GM23338 (cell line): ENCODE results near the gene DNASE2. TPM values are rescaled to one million over a fixed set of nuclear protein-coding genes. Genes with fewer than 3 reads are reported as not detected.

Source experiments
- ATAC-seq: fragments of 200-7000 bp; cut with Tn5 transposase; 3 replicates; pipeline ENCODE4 v1.9.1; 2020
- DNase-seq: peaks from one replicate; pipeline ENCODE4 v3.0.0-alpha.2; 2015; ENCODE audit warnings: low spot score
- H2AFZ ChIP-seq: fragments of 200-600 bp; sonication (generic); 2 replicates; pipeline ENCODE4 v1.8.0; 2016; ENCODE audit warnings: antibody characterized with exemption, mild to moderate bottlenecking, moderate library complexity
- H3F3A ChIP-seq: fragments of 200-600 bp; sonication (generic); replicated peaks from 2 replicates; pipeline ENCODE4 v1.8.0; 2017; ENCODE audit warnings: antibody characterized with exemption, mixed run types, low read depth
- H3K27ac ChIP-seq: fragments of 200-600 bp; sonication (generic); 2 replicates; pipeline ENCODE4 v1.6.1; 2016; ENCODE audit warnings: low read depth
- H3K27me3 ChIP-seq: fragments of 200-600 bp; sonication (generic); 2 replicates; pipeline ENCODE4 v1.8.0; 2016; ENCODE audit warnings: mild to moderate bottlenecking, mixed run types, moderate library complexity; ENCODE audit not compliant: insufficient read depth
- H3K36me3 ChIP-seq: fragments of 200-600 bp; sonication (generic); 2 replicates; pipeline ENCODE4 v1.8.0; 2016; ENCODE audit warnings: mild to moderate bottlenecking; ENCODE audit not compliant: insufficient read depth
- H3K4me1 ChIP-seq: fragments of 200-600 bp; sonication (generic); 2 replicates; pipeline ENCODE4 v1.8.0; 2016; ENCODE audit warnings: mild to moderate bottlenecking, moderate library complexity; ENCODE audit not compliant: insufficient read depth
- H3K4me2 ChIP-seq: fragments of 200-600 bp; sonication (generic); 2 replicates; pipeline ENCODE4 v1.7.1; 2017; ENCODE audit warnings: mixed run types
- H3K4me3 ChIP-seq: fragments of 200-600 bp; sonication (generic); 2 replicates; pipeline ENCODE4 v1.6.1; 2016; ENCODE audit warnings: mixed run types
- H3K79me2 ChIP-seq: fragments of 200-600 bp; sonication (generic); replicated peaks from 2 replicates; pipeline ENCODE4 v1.8.0; 2017; ENCODE audit warnings: mild to moderate bottlenecking; ENCODE audit not compliant: insufficient read depth
- H3K9me2 ChIP-seq: fragments of 200-600 bp; sonication (generic); 2 replicates; pipeline ENCODE4 v1.8.0; 2017; ENCODE audit not compliant: insufficient read depth
- H4K20me1 ChIP-seq: fragments of 200-600 bp; sonication (generic); replicated peaks from 2 replicates; pipeline ENCODE4 v1.8.0; 2017; ENCODE audit warnings: mild to moderate bottlenecking; ENCODE audit not compliant: insufficient read depth
- H3K27ac Mint-ChIP-seq: 2 replicates; pipeline ENCODE4 v1.8.0; 2020; ENCODE audit warnings: inconsistent platforms, mild to moderate bottlenecking, moderate library complexity, mixed read lengths
- H3K27me3 Mint-ChIP-seq: 3 replicates; pipeline ENCODE4 v1.8.0; 2022; ENCODE audit warnings: low read depth, mild to moderate bottlenecking, moderate library complexity, mixed read lengths, inconsistent platforms; ENCODE audit not compliant: insufficient read depth, poor library complexity
- H3K36me3 Mint-ChIP-seq: 3 replicates; pipeline ENCODE4 v1.8.0; 2021; ENCODE audit warnings: low read depth, mild to moderate bottlenecking, inconsistent platforms, moderate library complexity, mixed read lengths
- H3K4me1 Mint-ChIP-seq: 3 replicates; pipeline ENCODE4 v1.8.0; 2020; ENCODE audit warnings: mild to moderate bottlenecking, inconsistent platforms, mixed read lengths
- H3K4me3 Mint-ChIP-seq: 3 replicates; pipeline ENCODE4 v1.8.0; 2021; ENCODE audit warnings: moderate library complexity, mild to moderate bottlenecking, inconsistent platforms, mixed read lengths
- H3K9me3 Mint-ChIP-seq: 3 replicates; pipeline ENCODE4 v1.8.0; 2020; ENCODE audit warnings: moderate library complexity, mild to moderate bottlenecking, inconsistent platforms, mixed read lengths
- CREB1 ChIP-seq: fragments of 250-450 bp; sonication (Bioruptor Pico); IDR thresholded peaks from 2 replicates; pipeline ENCODE4 v1.5.0; 2020; ENCODE audit warnings: low read depth, mild to moderate bottlenecking, moderate library complexity
- EZH2 ChIP-seq: fragments of 200-600 bp; sonication (generic); IDR thresholded peaks from one replicate; pipeline ENCODE4 v1.8.0; 2017; ENCODE audit warnings: antibody characterized with exemption, mild to moderate bottlenecking, low read depth; ENCODE audit not compliant: unreplicated experiment
- EZH2phosphoT487 ChIP-seq: fragments of 200-600 bp; sonication (generic); IDR thresholded peaks from one replicate; pipeline ENCODE4 v1.8.1; 2018; ENCODE audit warnings: antibody characterized with exemption; ENCODE audit not compliant: unreplicated experiment
- JUNB ChIP-seq: IDR thresholded peaks from one replicate; pipeline ENCODE4 v1.6.1; 2016; ENCODE audit warnings: antibody characterized with exemption; ENCODE audit not compliant: unreplicated experiment
- NANOG ChIP-seq: IDR thresholded peaks from 2 replicates; pipeline ENCODE4 v1.6.1; 2016; ENCODE audit warnings: antibody characterized with exemption, borderline replicate concordance
- POLR2AphosphoS5 ChIP-seq: IDR thresholded peaks from 2 replicates; pipeline ENCODE4 v1.6.1; 2016; ENCODE audit warnings: antibody characterized with exemption, low read depth
- STAT1 ChIP-seq: IDR thresholded peaks from one replicate; pipeline ENCODE4 v1.6.1; 2016; ENCODE audit warnings: antibody characterized with exemption; ENCODE audit not compliant: unreplicated experiment
- ZNF114 ChIP-seq: fragments of 250-450 bp; sonication (Bioruptor Pico); IDR thresholded peaks from 2 replicates; pipeline ENCODE4 v1.5.0; 2020; ENCODE audit warnings: mild to moderate bottlenecking, moderate library complexity
- ZNF331 ChIP-seq: fragments of 250-450 bp; sonication (Bioruptor Pico); IDR thresholded peaks from 2 replicates; pipeline ENCODE4 v1.5.0; 2020; ENCODE audit warnings: low read depth, mild to moderate bottlenecking, moderate library complexity
- polyA plus RNA-seq: library from polyadenylated mRNA; unstranded; fragments of >200 nt; fragmentation: Nextera tagmentation; extraction: Ambion mirVana; gene quantifications from 2 replicates; pipeline ENCODE4 v1.2.1, GENCODE V29; 2016
- total RNA-seq: library from RNA; depleted of rRNA; stranded (reverse); fragments of >200 nt; shearing (Covaris generic); gene quantifications from 2 replicates; pipeline ENCODE4 v1.2.3, GENCODE V29; 2014
- TF ChIP-seq, protein P1 (sequence below), 2 experiments: fragments of 200-600 bp in 1 of 2; sonication (generic) in 1 of 2; conservative IDR thresholded peaks; 2 replicates each; pipeline versions ENCODE4 v1.5.1 to v1.6.1; 2016 to 2017; ENCODE audit warnings: antibody characterized with exemption in 2 of 2, low read depth in 2 of 2, mild to moderate bottlenecking in 2 of 2, moderate library complexity in 1 of 2
- TF ChIP-seq, protein P2 (sequence below): IDR thresholded peaks from 2 replicates; pipeline ENCODE4 v1.6.1; 2016; ENCODE audit warnings: antibody characterized with exemption
- TF ChIP-seq, protein P3 (sequence below): fragments of 250-450 bp; sonication (Bioruptor Pico); IDR thresholded peaks from 2 replicates; pipeline ENCODE4 v1.5.0; 2020; ENCODE audit warnings: mild to moderate bottlenecking, moderate library complexity
- TF ChIP-seq, protein P4 (sequence below): IDR thresholded peaks from one replicate; pipeline ENCODE4 v1.6.1; 2018; ENCODE audit warnings: antibody characterized with exemption; ENCODE audit not compliant: unreplicated experiment

DNASE2 gene
- total and polyA plus RNA-seq, 2 experiments from 2014 or later: 17.4 to 35.0 TPM

DNA sequence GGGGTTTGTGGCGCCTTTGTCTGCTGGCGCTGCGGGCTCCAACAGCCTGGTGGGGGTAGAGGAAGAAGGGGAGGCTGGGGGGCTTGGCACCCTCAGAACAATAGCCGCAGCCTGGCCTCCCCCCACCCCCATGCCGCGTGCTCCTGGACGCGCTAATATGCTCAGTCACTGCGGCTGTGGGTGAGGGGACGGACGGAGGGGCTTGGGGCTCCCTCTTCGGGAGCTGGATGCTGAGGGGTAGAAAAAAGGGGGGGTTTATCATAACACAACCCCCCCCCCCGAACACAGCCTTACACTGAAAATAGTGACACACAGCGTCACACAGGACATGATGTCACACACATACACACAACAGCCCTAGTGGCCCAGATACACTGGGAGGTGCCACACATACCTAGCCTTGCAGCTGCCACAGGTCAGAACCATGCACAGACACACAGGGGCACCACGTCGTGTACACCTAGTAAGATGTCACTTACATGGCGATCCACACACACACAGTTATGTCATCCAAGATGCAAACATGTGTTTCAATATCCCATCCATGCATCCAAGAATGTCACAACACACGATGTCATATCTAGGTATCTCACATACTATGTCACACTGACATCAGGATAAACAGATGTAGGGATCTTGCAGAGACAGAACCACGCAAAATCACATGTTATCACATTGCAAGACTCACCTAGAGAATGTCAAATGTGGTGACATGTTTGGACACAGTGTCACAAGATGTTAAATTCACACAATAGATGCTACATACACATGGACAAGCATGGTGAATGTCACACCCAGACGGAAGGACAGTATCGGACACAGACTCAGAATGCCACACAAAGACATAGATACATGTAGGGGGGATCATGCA is 42.1 kb downstream of the DNASE2 start:
- DNase-seq: no peak
- no peak overlapping the region for H3K27ac Mint-ChIP-seq
- H3K4me2 ChIP-seq: peak overlapping the region; percentile 94
- H3K4me1 Mint-ChIP-seq: peaks cover 42% of the 10 kb centered on the region
- peaks cover 7% of the 10 kb centered on the region for H4K20me1 ChIP-seq
- no peak overlapping the region for H3K27ac ChIP-seq
- H3K9me3 Mint-ChIP-seq: no peaks in the 10 kb centered on the region; the same call in 2 of the 3 replicates
- peaks cover 33% of the 10 kb centered on the region for H3K4me1 ChIP-seq
- H3K27me3 Mint-ChIP-seq: peaks cover 31% of the 10 kb centered on the region
- peaks cover 8% of the 10 kb centered on the region for H3K79me2 ChIP-seq
- H3K27me3 ChIP-seq: peaks cover 14% of the 10 kb centered on the region
- TF ChIP-seq ZNF114 (CRISPR knock-in tag) (no peak), CREB1 (CRISPR knock-in tag) (no peak), POLR2AphosphoS5 (no peak), NANOG (no peak), EZH2 (no peak), STAT1 (no peak), ZNF331 (CRISPR knock-in tag) (no peak), JUNB (no peak), EZH2phosphoT487 (no peak)
- TF ChIP-seq, protein P1, sequence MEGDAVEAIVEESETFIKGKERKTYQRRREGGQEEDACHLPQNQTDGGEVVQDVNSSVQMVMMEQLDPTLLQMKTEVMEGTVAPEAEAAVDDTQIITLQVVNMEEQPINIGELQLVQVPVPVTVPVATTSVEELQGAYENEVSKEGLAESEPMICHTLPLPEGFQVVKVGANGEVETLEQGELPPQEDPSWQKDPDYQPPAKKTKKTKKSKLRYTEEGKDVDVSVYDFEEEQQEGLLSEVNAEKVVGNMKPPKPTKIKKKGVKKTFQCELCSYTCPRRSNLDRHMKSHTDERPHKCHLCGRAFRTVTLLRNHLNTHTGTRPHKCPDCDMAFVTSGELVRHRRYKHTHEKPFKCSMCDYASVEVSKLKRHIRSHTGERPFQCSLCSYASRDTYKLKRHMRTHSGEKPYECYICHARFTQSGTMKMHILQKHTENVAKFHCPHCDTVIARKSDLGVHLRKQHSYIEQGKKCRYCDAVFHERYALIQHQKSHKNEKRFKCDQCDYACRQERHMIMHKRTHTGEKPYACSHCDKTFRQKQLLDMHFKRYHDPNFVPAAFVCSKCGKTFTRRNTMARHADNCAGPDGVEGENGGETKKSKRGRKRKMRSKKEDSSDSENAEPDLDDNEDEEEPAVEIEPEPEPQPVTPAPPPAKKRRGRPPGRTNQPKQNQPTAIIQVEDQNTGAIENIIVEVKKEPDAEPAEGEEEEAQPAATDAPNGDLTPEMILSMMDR (conservative IDR thresholded peaks at IDR 0.05; ENCODE audit: low read depth in 2 of 2): no peak
- TF ChIP-seq, protein P2, sequence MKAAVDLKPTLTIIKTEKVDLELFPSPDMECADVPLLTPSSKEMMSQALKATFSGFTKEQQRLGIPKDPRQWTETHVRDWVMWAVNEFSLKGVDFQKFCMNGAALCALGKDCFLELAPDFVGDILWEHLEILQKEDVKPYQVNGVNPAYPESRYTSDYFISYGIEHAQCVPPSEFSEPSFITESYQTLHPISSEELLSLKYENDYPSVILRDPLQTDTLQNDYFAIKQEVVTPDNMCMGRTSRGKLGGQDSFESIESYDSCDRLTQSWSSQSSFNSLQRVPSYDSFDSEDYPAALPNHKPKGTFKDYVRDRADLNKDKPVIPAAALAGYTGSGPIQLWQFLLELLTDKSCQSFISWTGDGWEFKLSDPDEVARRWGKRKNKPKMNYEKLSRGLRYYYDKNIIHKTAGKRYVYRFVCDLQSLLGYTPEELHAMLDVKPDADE: no peak
- TF ChIP-seq, protein P3, sequence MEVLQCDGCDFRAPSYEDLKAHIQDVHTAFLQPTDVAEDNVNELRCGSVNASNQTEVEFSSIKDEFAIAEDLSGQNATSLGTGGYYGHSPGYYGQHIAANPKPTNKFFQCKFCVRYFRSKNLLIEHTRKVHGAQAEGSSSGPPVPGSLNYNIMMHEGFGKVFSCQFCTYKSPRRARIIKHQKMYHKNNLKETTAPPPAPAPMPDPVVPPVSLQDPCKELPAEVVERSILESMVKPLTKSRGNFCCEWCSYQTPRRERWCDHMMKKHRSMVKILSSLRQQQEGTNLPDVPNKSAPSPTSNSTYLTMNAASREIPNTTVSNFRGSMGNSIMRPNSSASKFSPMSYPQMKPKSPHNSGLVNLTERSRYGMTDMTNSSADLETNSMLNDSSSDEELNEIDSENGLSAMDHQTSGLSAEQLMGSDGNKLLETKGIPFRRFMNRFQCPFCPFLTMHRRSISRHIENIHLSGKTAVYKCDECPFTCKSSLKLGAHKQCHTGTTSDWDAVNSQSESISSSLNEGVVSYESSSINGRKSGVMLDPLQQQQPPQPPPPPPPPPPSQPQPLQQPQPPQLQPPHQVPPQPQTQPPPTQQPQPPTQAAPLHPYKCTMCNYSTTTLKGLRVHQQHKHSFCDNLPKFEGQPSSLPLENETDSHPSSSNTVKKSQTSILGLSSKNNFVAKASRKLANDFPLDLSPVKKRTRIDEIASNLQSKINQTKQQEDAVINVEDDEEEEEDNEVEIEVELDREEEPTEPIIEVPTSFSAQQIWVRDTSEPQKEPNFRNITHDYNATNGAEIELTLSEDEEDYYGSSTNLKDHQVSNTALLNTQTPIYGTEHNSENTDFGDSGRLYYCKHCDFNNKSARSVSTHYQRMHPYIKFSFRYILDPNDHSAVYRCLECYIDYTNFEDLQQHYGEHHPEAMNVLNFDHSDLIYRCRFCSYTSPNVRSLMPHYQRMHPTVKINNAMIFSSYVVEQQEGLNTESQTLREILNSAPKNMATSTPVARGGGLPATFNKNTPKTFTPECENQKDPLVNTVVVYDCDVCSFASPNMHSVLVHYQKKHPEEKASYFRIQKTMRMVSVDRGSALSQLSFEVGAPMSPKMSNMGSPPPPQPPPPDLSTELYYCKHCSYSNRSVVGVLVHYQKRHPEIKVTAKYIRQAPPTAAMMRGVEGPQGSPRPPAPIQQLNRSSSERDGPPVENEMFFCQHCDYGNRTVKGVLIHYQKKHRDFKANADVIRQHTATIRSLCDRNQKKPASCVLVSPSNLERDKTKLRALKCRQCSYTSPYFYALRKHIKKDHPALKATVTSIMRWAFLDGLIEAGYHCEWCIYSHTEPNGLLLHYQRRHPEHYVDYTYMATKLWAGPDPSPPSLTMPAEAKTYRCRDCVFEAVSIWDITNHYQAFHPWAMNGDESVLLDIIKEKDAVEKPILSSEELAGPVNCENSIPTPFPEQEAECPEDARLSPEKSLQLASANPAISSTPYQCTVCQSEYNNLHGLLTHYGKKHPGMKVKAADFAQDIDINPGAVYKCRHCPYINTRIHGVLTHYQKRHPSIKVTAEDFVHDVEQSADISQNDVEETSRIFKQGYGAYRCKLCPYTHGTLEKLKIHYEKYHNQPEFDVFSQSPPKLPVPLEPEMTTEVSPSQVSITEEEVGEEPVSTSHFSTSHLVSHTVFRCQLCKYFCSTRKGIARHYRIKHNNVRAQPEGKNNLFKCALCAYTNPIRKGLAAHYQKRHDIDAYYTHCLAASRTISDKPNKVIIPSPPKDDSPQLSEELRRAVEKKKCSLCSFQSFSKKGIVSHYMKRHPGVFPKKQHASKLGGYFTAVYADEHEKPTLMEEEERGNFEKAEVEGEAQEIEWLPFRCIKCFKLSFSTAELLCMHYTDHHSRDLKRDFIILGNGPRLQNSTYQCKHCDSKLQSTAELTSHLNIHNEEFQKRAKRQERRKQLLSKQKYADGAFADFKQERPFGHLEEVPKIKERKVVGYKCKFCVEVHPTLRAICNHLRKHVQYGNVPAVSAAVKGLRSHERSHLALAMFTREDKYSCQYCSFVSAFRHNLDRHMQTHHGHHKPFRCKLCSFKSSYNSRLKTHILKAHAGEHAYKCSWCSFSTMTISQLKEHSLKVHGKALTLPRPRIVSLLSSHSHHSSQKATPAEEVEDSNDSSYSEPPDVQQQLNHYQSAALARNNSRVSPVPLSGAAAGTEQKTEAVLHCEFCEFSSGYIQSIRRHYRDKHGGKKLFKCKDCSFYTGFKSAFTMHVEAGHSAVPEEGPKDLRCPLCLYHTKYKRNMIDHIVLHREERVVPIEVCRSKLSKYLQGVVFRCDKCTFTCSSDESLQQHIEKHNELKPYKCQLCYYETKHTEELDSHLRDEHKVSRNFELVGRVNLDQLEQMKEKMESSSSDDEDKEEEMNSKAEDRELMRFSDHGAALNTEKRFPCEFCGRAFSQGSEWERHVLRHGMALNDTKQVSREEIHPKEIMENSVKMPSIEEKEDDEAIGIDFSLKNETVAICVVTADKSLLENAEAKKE: no peak
- TF ChIP-seq, protein P4, sequence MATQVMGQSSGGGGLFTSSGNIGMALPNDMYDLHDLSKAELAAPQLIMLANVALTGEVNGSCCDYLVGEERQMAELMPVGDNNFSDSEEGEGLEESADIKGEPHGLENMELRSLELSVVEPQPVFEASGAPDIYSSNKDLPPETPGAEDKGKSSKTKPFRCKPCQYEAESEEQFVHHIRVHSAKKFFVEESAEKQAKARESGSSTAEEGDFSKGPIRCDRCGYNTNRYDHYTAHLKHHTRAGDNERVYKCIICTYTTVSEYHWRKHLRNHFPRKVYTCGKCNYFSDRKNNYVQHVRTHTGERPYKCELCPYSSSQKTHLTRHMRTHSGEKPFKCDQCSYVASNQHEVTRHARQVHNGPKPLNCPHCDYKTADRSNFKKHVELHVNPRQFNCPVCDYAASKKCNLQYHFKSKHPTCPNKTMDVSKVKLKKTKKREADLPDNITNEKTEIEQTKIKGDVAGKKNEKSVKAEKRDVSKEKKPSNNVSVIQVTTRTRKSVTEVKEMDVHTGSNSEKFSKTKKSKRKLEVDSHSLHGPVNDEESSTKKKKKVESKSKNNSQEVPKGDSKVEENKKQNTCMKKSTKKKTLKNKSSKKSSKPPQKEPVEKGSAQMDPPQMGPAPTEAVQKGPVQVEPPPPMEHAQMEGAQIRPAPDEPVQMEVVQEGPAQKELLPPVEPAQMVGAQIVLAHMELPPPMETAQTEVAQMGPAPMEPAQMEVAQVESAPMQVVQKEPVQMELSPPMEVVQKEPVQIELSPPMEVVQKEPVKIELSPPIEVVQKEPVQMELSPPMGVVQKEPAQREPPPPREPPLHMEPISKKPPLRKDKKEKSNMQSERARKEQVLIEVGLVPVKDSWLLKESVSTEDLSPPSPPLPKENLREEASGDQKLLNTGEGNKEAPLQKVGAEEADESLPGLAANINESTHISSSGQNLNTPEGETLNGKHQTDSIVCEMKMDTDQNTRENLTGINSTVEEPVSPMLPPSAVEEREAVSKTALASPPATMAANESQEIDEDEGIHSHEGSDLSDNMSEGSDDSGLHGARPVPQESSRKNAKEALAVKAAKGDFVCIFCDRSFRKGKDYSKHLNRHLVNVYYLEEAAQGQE: no peak
- peaks cover 9% of the 10 kb centered on the region; the same call in 1 of the 3 replicates for H3K36me3 Mint-ChIP-seq
- H3K4me3 Mint-ChIP-seq: peak overlapping the region; percentile 79
- H3K9me2 ChIP-seq: no peaks in the 10 kb centered on the region
- H2AFZ ChIP-seq: no peak overlapping the region
- no peak for ATAC-seq
- no peaks in the 10 kb centered on the region for H3K36me3 ChIP-seq
- peak overlapping the region; percentile 92 for H3K4me3 ChIP-seq
- H3F3A ChIP-seq: peaks cover 49% of the 10 kb centered on the region
